ENCODE measurements around the gene SH3GL1. TPM values are rescaled to one million over a fixed set of nuclear protein-coding genes. Genes with fewer than 3 reads are reported as not detected.

Gene SH3GL1, protein sequence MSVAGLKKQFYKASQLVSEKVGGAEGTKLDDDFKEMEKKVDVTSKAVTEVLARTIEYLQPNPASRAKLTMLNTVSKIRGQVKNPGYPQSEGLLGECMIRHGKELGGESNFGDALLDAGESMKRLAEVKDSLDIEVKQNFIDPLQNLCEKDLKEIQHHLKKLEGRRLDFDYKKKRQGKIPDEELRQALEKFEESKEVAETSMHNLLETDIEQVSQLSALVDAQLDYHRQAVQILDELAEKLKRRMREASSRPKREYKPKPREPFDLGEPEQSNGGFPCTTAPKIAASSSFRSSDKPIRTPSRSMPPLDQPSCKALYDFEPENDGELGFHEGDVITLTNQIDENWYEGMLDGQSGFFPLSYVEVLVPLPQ
- 117 and 129 TPM in 2 replicates for total RNA-seq

GRCh38 chr19:4400135-4400936 lies at the start of gene SH3GL1:
Gene SH3GL1 (minus strand): TSS chr19:4400547. CDS start chr19:4400368, 179 bp downstream.

DNA sequence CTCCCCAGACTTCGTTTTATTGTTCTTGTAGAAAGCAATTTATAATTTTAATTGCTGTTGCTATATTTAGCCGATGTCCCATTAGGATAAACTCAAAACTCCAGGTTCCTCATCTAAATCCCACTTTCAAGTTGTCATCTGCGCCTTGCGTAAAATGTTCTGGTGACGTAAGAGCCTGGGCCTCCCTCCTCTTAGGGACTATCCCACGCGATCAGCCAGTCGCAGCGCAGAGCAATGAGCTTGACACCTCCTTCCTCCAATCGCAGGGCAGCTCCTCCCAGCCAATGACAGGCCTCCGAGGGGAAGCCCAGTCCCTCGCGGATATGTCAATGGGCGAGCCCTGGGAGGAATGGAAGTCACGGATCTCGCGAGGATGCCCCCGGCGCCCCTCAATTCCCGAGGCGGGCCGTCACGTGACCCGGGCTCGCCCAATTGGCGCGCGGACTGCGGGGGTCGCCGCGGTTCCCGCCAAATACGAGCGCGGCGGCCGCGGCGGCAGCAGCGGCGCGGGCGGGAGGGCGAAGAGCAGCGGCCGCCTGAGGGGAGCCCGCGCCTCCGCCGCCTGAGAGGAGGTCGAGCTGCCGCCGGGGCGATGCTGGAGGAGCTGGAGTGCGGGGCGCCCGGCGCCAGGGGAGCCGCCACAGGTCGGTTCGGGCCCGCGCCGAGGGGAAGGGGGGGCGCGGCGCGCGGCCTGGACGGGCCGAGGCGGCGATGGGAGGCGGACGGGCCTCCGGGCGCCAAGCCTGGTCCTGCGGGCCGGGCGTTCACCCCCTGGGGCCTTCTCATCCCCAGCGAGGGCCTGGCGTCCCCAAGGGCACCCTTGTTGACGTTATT lies 2.0 kb upstream of the SH3GL1 start, which contains the start of gene CHAF1A:
TSS of gene CHAF1A (plus strand) at position 470 of the 834 bp plus-strand sequence. CDS start at position 593, 123 bp downstream.

GRCh38 chr19:4343370-4344307 lies 56.7 kb downstream of the SH3GL1 start, which contains the start of gene MPND:
Gene MPND (plus strand): TSS chr19:4343562. CDS start chr19:4343594, 32 bp downstream.

GRCh38 chr19:4338441-4339355 lies 61.6 kb downstream of the SH3GL1 start, which contains the start of gene STAP2:
Gene STAP2 (minus strand): TSS chr19:4338827. CDS start chr19:4338753, 74 bp downstream.

Other genes with a start within 250 kb of the SH3GL1 start
- not detected in 2 replicates for gene CREB3L3, start 246.9 kb downstream of the SH3GL1 start, total RNA-seq
- gene SIRT6, start 218.0 kb downstream of the SH3GL1 start, total RNA-seq: 25.3 and 38.1 TPM in 2 replicates
- 0.18 and 0.58 TPM in 2 replicates for gene ANKRD24, start 217.9 kb downstream of the SH3GL1 start, total RNA-seq
- 0.35 TPM in 1 of 2 replicates, not detected in the other for gene EBI3, start 171.0 kb downstream of the SH3GL1 start, total RNA-seq
- 15.6 and 17.2 TPM in 2 replicates for gene YJU2, start 153.5 kb downstream of the SH3GL1 start, total RNA-seq
- 0.86 TPM in 1 of 2 replicates, not detected in the other for gene SHD, start 121.3 kb downstream of the SH3GL1 start, total RNA-seq
- not detected in 2 replicates for gene TMIGD2, start 98.2 kb downstream of the SH3GL1 start, total RNA-seq
- gene FSD1, start 95.9 kb downstream of the SH3GL1 start, total RNA-seq: 5.2 and 14.4 TPM in 2 replicates
- 18.4 and 20.2 TPM in 2 replicates for gene STAP2, start 61.7 kb downstream of the SH3GL1 start, total RNA-seq
- 2.5 and 3.5 TPM in 2 replicates for gene MPND, start 57.0 kb downstream of the SH3GL1 start, total RNA-seq
- 9.5 and 17.2 TPM in 2 replicates for gene CHAF1A, start 2.1 kb upstream of the SH3GL1 start, total RNA-seq
- gene UBXN6, start 57.2 kb upstream of the SH3GL1 start, total RNA-seq: 76.0 and 92.8 TPM in 2 replicates
- gene HDGFL2, start 71.8 kb upstream of the SH3GL1 start, total RNA-seq: 74.6 and 78.7 TPM in 2 replicates
- gene PLIN4, start 117.9 kb upstream of the SH3GL1 start, total RNA-seq: 0.71 and 1.2 TPM in 2 replicates
- gene PLIN5, start 134.7 kb upstream of the SH3GL1 start, total RNA-seq: 0.18 TPM in 1 of 2 replicates, not detected in the other
- gene LRG1, start 139.5 kb upstream of the SH3GL1 start, total RNA-seq: not detected in 2 replicates
- 0.53 and 0.86 TPM in 2 replicates for gene SEMA6B, start 159.1 kb upstream of the SH3GL1 start, total RNA-seq
- gene TNFAIP8L1, start 239.0 kb upstream of the SH3GL1 start, total RNA-seq: 5.5 and 8.0 TPM in 2 replicates